Vagina (tissue), 2 donors: ENCODE results near the gene ACP3.

ENCODE experiments used
- POLR2AphosphoS5 ChIP-seq, 2 donors: sonication (generic); formaldehyde crosslinking; IDR thresholded peaks; one replicate each; pipeline ENCODE4 v1.9.0; 2017; ENCODE audit warnings: antibody characterized with exemption in 2 of 2, mild to moderate bottlenecking in 2 of 2, low read depth in 1 of 2; ENCODE audit not compliant: insufficient read depth in 1 of 2
- TF ChIP-seq, protein P1 (sequence below), 3 experiments: fragments of 450-650 bp in 2 of 3; fragments of 200-600 bp in 1 of 3; sonication (generic) in 1 of 3; IDR thresholded peaks; one replicate each; pipeline ENCODE4 v1.5.1; 2017 to 2019; ENCODE audit warnings: antibody characterized with exemption in 3 of 3, mild to moderate bottlenecking in 2 of 3, moderate library complexity in 2 of 3

DNA sequence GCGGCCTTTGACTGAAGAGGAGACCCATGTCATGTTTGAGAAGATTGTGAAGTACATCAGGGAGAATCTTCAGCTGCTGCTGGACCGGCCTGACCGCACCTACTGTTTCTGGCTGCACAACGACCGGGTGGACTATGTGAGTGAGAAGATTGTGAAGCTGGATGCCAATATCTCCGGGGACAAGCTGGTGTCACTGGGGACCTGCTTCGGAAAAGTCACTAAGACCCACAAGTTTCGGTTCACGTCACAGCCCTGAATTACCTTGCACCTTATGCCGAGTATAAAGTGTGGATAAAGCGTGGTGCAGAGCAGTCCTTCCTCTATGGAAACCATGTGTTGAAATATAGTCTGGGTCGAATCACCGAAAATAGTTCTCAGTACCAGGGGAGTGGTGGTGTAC is 84.0 kb downstream of the ACP3 start:
- TF ChIP-seq, protein P1, sequence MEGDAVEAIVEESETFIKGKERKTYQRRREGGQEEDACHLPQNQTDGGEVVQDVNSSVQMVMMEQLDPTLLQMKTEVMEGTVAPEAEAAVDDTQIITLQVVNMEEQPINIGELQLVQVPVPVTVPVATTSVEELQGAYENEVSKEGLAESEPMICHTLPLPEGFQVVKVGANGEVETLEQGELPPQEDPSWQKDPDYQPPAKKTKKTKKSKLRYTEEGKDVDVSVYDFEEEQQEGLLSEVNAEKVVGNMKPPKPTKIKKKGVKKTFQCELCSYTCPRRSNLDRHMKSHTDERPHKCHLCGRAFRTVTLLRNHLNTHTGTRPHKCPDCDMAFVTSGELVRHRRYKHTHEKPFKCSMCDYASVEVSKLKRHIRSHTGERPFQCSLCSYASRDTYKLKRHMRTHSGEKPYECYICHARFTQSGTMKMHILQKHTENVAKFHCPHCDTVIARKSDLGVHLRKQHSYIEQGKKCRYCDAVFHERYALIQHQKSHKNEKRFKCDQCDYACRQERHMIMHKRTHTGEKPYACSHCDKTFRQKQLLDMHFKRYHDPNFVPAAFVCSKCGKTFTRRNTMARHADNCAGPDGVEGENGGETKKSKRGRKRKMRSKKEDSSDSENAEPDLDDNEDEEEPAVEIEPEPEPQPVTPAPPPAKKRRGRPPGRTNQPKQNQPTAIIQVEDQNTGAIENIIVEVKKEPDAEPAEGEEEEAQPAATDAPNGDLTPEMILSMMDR (IDR thresholded peaks at IDR 0.05), result no peak
- TF ChIP-seq POLR2AphosphoS5 (IDR thresholded peaks at IDR 0.05; ENCODE audit: insufficient read depth in 1 of 2, low read depth in 1 of 2), result no peak
